Endothelial cell of umbilical vein (primary cell): Measurements from ENCODE around the gene MAPK8IP2. TPM values are rescaled to one million over a fixed set of nuclear protein-coding genes. Genes with fewer than 3 reads are reported as not detected.

ENCODE experiments used
- BruUV-seq: library from RNA; stranded (reverse); fragments of 400-500 nt; replicated peaks from 2 replicates; lab custom pipeline; 2021; lab: Mats Ljungman, UMichigan
- CTCF ChIA-PET: fragments of 300-600, 350-600 bp; sonication (Branson Sonifier 250); formaldehyde crosslinking; loops from one replicate; lab custom pipeline; 2021; ENCODE audit warnings: antibody characterized with exemption, inconsistent platforms; lab: Charles Lee
- POLR2A ChIA-PET: fragments of 300-600, 350-600 bp; sonication (Branson Sonifier 250); formaldehyde crosslinking; loops from one replicate; lab custom pipeline; 2021; ENCODE audit warnings: antibody characterized with exemption, inconsistent platforms; lab: Charles Lee
- DNase-seq: peaks from one replicate; pipeline ENCODE4 v3.0.0-alpha.2; 2011; ENCODE audit warnings: low read depth, low spot score
- FAIRE-seq: peaks from 2 replicates; lab custom pipeline; 2011; peaks lifted over from hg19 to GRCh38; lab: Jason Lieb, UNC
- H2AFZ ChIP-seq: 2 replicates; pipeline ENCODE4 v1.6.0; 2012; ENCODE audit warnings: low read depth, low read length, control low read depth, inconsistent platforms
- H3K27ac ChIP-seq: 2 replicates; pipeline ENCODE4 v1.5.1; 2011; ENCODE audit warnings: low read depth, mild to moderate bottlenecking, control low read depth, low read length, moderate library complexity; ENCODE audit not compliant: insufficient read depth
- H3K27me3 ChIP-seq, 2 experiments: 2 replicates each; pipeline versions ENCODE4 v1.6.0 to v1.6.1; 2011; ENCODE audit warnings: low read length in 2 of 2, mixed read lengths in 1 of 2; ENCODE audit not compliant: control insufficient read depth in 2 of 2, insufficient read depth in 2 of 2
- H3K36me3 ChIP-seq, 2 experiments: 2 replicates in 1 of 2; 3 replicates in 1 of 2; pipeline ENCODE4 v1.5.1; 2011; ENCODE audit warnings: low read length in 2 of 2, mild to moderate bottlenecking in 1 of 2, moderate library complexity in 1 of 2; ENCODE audit not compliant: control insufficient read depth in 2 of 2, insufficient read depth in 2 of 2; ENCODE audit errors: extremely low read depth in 1 of 2
- H3K4me1 ChIP-seq: 3 replicates; pipeline ENCODE4 v1.5.1; 2011; ENCODE audit warnings: mild to moderate bottlenecking, low read length; ENCODE audit not compliant: control insufficient read depth, insufficient read depth; ENCODE audit errors: extremely low read depth
- H3K4me2 ChIP-seq: 2 replicates; pipeline ENCODE4 v1.6.1; 2011; ENCODE audit warnings: low read length, control low read depth, mixed read lengths; ENCODE audit not compliant: insufficient read depth
- H3K4me3 ChIP-seq, 3 experiments: fragments of 200-600 bp in 1 of 3; sonication (generic), shearing (Covaris generic) in 1 of 3; replicated peaks in 1 of 3; 2 replicates each; pipeline ENCODE4 v1.5.1; 2011 to 2016; ENCODE audit warnings: control low read depth in 3 of 3, low read length in 3 of 3, mild to moderate bottlenecking in 2 of 3, inconsistent platforms in 1 of 3, low read depth in 1 of 3, moderate library complexity in 1 of 3; ENCODE audit not compliant: insufficient read depth in 1 of 3
- H3K79me2 ChIP-seq: 2 replicates; pipeline ENCODE4 v1.6.0; 2012; ENCODE audit warnings: low read length, inconsistent platforms; ENCODE audit not compliant: control insufficient read depth, insufficient read depth
- H3K9ac ChIP-seq: replicated peaks from 2 replicates; pipeline ENCODE3; 2011; ENCODE audit warnings: low read length, control low read depth; ENCODE audit not compliant: insufficient read depth; ENCODE audit errors: extremely low read depth
- H3K9me1 ChIP-seq: replicated peaks from 3 replicates; pipeline ENCODE4 v1.6.0; 2011; ENCODE audit warnings: mild to moderate bottlenecking, low read length; ENCODE audit not compliant: control insufficient read depth, insufficient read depth; ENCODE audit errors: extremely low read depth
- H3K9me3 ChIP-seq: replicated peaks from 2 replicates; pipeline ENCODE4 v1.5.1; 2012; ENCODE audit warnings: low read length, inconsistent platforms; ENCODE audit not compliant: control insufficient read depth, insufficient read depth
- H4K20me1 ChIP-seq: replicated peaks from 2 replicates; pipeline ENCODE3; 2011; ENCODE audit warnings: mild to moderate bottlenecking, low read length; ENCODE audit not compliant: control insufficient read depth, insufficient read depth; ENCODE audit errors: extremely low read depth
- CTCF ChIP-seq, 2 donors: IDR thresholded peaks; 1 replicate in 1 of 2; 2 replicates in 1 of 2; pipeline ENCODE4 v1.5.1; 2011; ENCODE audit warnings: low read length in 2 of 2, mild to moderate bottlenecking in 2 of 2, moderate library complexity in 2 of 2, control low read depth in 1 of 2, inconsistent platforms in 1 of 2, low read depth in 1 of 2; ENCODE audit not compliant: insufficient read depth in 1 of 2; ENCODE audit errors: extremely low read depth in 1 of 2
- EZH2 ChIP-seq: IDR thresholded peaks from 2 replicates; pipeline ENCODE4 v1.6.1; 2012; ENCODE audit warnings: borderline replicate concordance, low read depth, mild to moderate bottlenecking, moderate library complexity, low read length, inconsistent platforms; ENCODE audit not compliant: severe bottlenecking
- FOS ChIP-seq: IDR thresholded peaks from 2 replicates; pipeline ENCODE4 v1.6.1; 2011; ENCODE audit warnings: mild to moderate bottlenecking, low read length, moderate library complexity, borderline replicate concordance; ENCODE audit not compliant: insufficient read depth
- GATA2 ChIP-seq: IDR thresholded peaks from 2 replicates; pipeline ENCODE4 v1.7.0; 2011; ENCODE audit warnings: low read depth, mild to moderate bottlenecking, moderate library complexity, mixed read lengths, low read length; ENCODE audit not compliant: insufficient read length, insufficient read depth
- JUN ChIP-seq: IDR thresholded peaks from 2 replicates; pipeline ENCODE4 v1.6.1; 2011; ENCODE audit warnings: borderline replicate concordance, low read depth; ENCODE audit not compliant: insufficient read length, insufficient read depth
- MAX ChIP-seq: IDR thresholded peaks from 2 replicates; pipeline ENCODE4 v1.6.1; 2011; ENCODE audit not compliant: insufficient read depth, insufficient read length
- MYC ChIP-seq: IDR thresholded peaks from one replicate; pipeline ENCODE4 v1.6.1; 2011; ENCODE audit warnings: mild to moderate bottlenecking, low read depth, low read length
- POLR2A ChIP-seq: IDR thresholded peaks from 2 replicates; pipeline ENCODE4 v1.6.1; 2012; ENCODE audit warnings: low read depth, mild to moderate bottlenecking, control low read depth, low read length
- POLR2AphosphoS5 ChIP-seq: IDR thresholded peaks from 2 replicates; pipeline ENCODE4 v1.6.1; 2012; ENCODE audit warnings: low read depth, mild to moderate bottlenecking, control low read depth, low read length, moderate library complexity; ENCODE audit not compliant: insufficient read depth
- dilution Hi-C: fragments of 300-500 bp; cut with MboI; formaldehyde crosslinking; loops from one replicate; pipeline ENCODE4 v1.15.0; 2019; ENCODE audit warnings: low sequenced_read_pairs; ENCODE audit not compliant: extremely low pct_ligation_motif_present
- intact Hi-C: fragments of 100-400 bp; cut with micrococcal nuclease; formaldehyde crosslinking; loops from one replicate; pipeline ENCODE4 v1.10.0; 2022
- polyA plus RNA-seq, 4 experiments: library from polyadenylated mRNA; depleted of rRNA in 3 of 4; stranded (reverse) in 3 of 4; unstranded in 1 of 4; fragments of >200 nt; gene quantifications; 2 replicates each; pipeline versions ENCODE4 v1.2.1 to v1.2.3, GENCODE V29; 2011 to 2012; ENCODE audit warnings: missing spikeins in 1 of 4
- total RNA-seq: library from RNA; stranded (reverse); gene quantifications from 2 replicates; pipeline ENCODE4 v1.2.3, GENCODE V29; 2021

The MAPK8IP2 gene
- total and polyA plus RNA-seq, 2 donors (not counting 3 experiments of a cell fraction or from before 2014, with no cell fraction given), result 0.21 to 0.31 TPM

- no peaks in the 10 kb centered on the region for H3K9me1 ChIP-seq
- H3K27me3 ChIP-seq, result no peaks in the 10 kb centered on the region
- H3K4me3 ChIP-seq, result no peak overlapping the region
- no peaks in the 10 kb centered on the region for H3K9me3 ChIP-seq
- peaks cover 10% of the 10 kb centered on the region for H3K4me1 ChIP-seq
- no peaks in the 10 kb centered on the region for H3K36me3 ChIP-seq
- no peak overlapping the region for H2AFZ ChIP-seq
- BruUV-seq, result no TSS peak
- no peak overlapping the region for H3K27ac ChIP-seq
- H3K9ac ChIP-seq, result no peak overlapping the region
- intact Hi-C loops (no loop called here), dilution Hi-C loops (no loop called here)
- ChIA-PET POLR2A (no interaction called here), CTCF (interaction anchor here (0.6 to 1.8 kb wide), 5 partner anchors 10 to 60 kb away, joined by 3 to 8 read pairs (median 5); partner anchors contain the start of gene SHANK3)
- no peak overlapping the region for H3K4me2 ChIP-seq
- DNase-seq, result no peak
- no peaks in the 10 kb centered on the region for H4K20me1 ChIP-seq
- H3K79me2 ChIP-seq, result no peaks in the 10 kb centered on the region
- FAIRE-seq, result no peak
- TF ChIP-seq FOS, result no peak
Measured at GRCh38 chr22:50630376-50630775, 29.8 kb downstream of the MAPK8IP2 start.

- TF ChIP-seq GATA2 (no peak), MAX (no peak), CTCF (IDR thresholded peaks at IDR 0.05; ENCODE audit: extremely low read depth in 1 of 2, insufficient read depth in 1 of 2, low read depth in 1 of 2, low read length in 2 of 2) (no peak), POLR2A (no peak), EZH2 (no peak), JUN (no peak), MYC (no peak), FOS (no peak), POLR2AphosphoS5 (no peak)
- H3K9me3 ChIP-seq, result no peaks in the 10 kb centered on the region
- intact Hi-C loops, result no loop called here
Measured at GRCh38 chr22:50633086-50633485, 32.5 kb downstream of the MAPK8IP2 start.

More at GRCh38 chr22:50633086-50633485, 32.5 kb downstream of the MAPK8IP2 start:
- no peaks in the 10 kb centered on the region for H3K79me2 ChIP-seq
- DNase-seq (no peak), FAIRE-seq (no peak)
- CTCF ChIA-PET, result interaction anchor here (1.2 to 1.7 kb wide), 2 partner anchors 9 to 12 kb away, joined by 8 read pairs; no protein-coding TSS in a partner anchor
- POLR2A ChIA-PET, result no interaction called here
- H4K20me1 ChIP-seq, result no peaks in the 10 kb centered on the region
- no peak overlapping the region for H3K4me3 ChIP-seq
- H3K4me1 ChIP-seq, result peaks cover 7% of the 10 kb centered on the region
- BruUV-seq, result no TSS peak
- dilution Hi-C loops, result no loop called here
- no peaks in the 10 kb centered on the region for H3K27me3 ChIP-seq
- H3K36me3 ChIP-seq, result no peaks in the 10 kb centered on the region
- H3K27ac ChIP-seq, result no peak overlapping the region
- H3K9me1 ChIP-seq, result no peaks in the 10 kb centered on the region
- no peak overlapping the region for H2AFZ ChIP-seq
- H3K4me2 ChIP-seq, result no peak overlapping the region
- H3K9ac ChIP-seq, result no peak overlapping the region
